Thyroid gland (tissue), 4 donors: ENCODE data around the gene KLHL35.

Experiments
- CTCF ChIP-seq, 6 experiments: fragments of 200-600 bp in 3 of 6; fragments of 450-650 bp in 3 of 6; sonication (generic) in 3 of 6; IDR thresholded peaks; one replicate each; pipeline ENCODE4 v1.5.1; 2016 to 2019; ENCODE audit warnings: antibody characterized with exemption in 6 of 6, mild to moderate bottlenecking in 2 of 6, inconsistent platforms in 1 of 6, moderate library complexity in 1 of 6
- POLR2A ChIP-seq, 2 donors: fragments of 450-650 bp; IDR thresholded peaks; one replicate each; pipeline ENCODE4 v1.6.1; 2017; ENCODE audit warnings: antibody characterized with exemption in 2 of 2, mild to moderate bottlenecking in 2 of 2, moderate library complexity in 1 of 2

GRCh38 chr11:75439026-75439425 lies 6.0 kb upstream of the KLHL35 start:
- no peak for TF ChIP-seq POLR2A (IDR thresholded peaks at IDR 0.05)
- TF ChIP-seq CTCF (IDR thresholded peaks at IDR 0.05): no peak
